ENCODE data around the gene FBXO42.

The FBXO42 gene

DNA sequence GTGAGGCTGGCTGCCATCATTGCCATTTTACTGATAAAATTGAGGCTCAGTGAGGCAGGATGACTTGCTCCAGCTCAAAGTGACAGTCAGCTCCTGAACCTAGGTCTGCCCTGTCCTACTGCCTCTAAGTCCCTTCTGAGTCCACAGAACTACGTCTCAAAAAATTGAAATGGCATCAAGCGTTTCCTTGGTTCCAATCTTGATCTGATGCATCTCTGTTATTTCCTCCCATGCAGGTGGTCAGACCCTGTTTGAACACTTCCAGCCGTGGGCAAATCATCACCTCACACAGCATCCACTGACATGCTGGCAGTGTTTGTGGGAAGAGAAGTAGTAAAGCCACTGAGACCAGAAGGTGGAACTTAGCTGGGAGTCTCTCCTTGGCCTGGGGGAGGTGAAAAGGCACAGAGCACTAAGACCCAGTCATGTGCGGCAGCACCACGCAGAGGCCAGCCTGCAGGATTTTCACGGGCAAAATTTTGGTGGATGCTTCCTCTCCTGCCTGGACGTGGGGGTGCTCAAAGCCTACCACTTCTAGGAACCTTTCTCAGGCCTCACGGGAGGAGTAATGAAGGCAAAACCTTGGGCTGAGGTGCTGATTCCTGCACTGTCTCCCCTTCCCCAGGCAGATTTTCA is 107.5 kb downstream of the FBXO42 start:
- no peak for FAIRE-seq

DNA sequence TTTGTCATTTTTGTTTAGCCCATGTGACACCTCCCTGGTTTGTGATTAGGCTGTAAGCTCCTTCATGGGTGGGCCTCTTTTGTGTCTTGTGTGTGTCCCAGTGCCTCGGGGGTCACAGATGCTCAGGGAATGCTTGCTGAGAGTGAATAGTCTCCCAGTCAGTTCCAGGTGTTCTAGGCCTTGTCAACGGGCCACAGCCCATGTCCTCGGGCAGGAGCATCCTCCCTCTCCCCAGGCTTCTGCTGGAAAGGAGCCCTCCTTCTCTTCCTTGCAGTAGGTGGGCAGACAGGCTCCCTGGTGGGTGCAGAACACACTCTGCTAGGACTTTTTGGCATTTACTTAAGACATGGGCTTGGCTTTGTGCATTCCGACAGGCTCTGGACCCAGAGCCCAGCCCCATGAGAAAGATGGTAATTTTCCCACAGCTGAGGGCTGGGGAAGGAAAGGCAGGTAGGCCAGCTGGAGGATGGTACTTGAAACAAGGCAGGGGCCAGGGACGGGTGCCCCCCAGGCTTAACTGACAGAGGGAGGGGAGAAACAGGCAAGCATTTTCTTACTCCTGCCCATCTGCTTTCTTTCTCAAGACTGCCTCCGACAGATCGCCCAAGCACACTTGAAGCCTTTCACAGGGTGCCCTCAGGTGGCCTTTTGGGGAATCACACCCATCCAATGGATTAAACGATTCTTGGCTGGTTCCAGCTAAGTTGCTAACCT is 108.2 kb downstream of the FBXO42 start:
- FAIRE-seq, result no peak
- peak; percentile 71 for DNase-seq (ENCODE audit: insufficient read length, low spot score)

More for the DNA sequence above, 107.5 kb downstream of the FBXO42 start:
- DNase-seq (ENCODE audit: insufficient read length, low spot score), result no peak

DNA sequence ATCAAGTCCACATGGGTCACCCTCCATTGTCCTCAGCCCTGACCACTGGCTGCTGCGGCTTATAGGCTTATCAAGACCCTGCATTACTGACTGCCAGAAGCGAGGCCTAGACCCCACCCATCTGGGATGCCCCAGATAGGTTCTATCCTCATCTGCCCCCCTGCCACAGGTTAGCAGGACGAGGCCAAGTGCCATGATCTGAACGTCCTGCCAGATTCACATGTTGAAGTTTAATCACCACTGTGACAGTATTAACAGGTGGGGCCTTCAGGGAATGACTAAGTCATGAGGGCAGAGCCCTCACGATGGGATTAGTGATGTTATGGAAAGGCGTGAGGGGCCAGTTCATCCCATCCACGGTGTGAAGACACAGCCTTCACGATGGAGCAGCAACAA is 109.1 kb downstream of the FBXO42 start:
- FAIRE-seq (no peak), DNase-seq (ENCODE audit: insufficient read length, low spot score) (no peak)

DNA sequence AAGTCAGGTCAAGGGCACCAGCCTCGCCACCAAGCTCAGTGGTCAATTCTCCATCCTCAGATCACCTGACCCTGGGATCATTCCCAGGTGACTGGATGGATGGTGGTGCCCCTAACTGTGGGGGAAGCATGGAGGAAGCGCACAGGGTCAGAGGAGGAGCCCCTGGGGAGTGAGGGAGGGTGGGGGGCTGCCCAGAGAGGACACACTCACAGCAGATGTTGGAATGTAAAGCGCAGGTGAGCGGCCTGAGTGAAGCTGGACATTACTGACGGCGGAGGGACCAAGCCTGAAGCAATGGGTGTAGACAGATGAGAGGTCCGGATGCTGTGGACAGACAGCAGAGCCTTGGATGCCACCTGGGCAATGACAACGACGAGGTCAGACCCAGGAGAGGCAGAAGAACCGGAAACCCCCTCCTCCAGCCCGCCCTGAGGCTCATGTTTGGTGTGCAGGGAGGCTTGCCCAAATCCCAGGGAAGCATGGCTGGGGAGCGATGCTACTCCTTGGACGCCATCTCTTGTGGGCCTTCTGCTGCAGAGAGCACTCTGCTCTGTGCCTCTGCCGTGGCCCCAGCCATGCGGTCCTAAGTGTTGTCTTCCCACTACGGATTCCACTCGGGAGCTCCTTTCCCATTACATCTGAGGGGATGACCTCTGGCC is 109.6 kb downstream of the FBXO42 start:
- FAIRE-seq (no peak), DNase-seq (ENCODE audit: insufficient read length, low spot score) (no peak)

DNA sequence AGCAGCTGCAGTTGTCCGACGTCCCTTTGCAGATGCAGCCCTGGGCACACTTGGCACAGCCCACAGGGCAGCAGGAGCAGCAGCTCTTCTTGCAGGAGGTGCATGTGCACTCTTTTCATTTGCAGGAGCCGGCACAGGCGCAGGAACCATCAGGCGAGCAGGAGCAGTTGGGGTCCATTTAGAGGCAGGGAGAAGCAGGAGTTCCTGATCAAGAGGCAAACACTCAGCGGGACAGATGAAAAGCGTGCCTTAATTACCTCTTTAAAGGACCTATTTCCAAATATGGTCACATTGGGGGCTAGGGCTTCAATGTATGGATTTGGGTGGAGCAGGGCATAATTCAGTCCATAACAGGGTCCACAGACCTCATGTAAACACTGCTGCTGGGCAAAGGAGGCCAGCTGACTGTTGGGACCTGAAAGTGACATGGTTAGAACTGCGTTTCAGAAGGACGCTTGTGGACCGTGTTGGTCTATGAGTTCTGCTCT is 111.0 kb downstream of the FBXO42 start:
- no peak for FAIRE-seq
- DNase-seq (ENCODE audit: insufficient read length, low spot score), result no peak

DNA sequence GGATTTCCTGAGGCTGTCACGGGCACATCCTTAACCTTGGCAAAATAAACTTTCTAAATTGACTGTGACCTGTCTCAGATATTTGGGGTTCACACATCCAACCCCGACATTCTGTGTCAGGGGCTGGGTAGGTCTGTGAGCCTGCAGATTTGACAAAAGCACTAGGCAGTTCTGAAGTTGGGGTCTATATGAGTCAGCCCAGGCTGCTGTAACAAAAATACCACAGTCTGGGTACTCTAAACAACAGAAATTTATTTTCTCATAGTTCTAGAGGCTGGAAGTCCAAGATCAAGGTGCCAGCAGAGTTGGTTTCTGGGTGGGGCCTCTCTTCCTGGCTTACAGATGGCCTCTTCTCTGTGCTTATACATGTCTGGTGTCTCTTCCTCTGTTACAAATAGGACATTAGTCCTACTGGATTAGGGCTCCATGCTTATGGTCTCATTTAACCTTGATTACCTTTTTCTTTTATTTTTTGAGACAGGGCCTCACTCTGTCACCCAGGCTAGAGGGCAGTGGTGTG is 112.2 kb downstream of the FBXO42 start:
- FAIRE-seq, result no peak
- DNase-seq (ENCODE audit: insufficient read length, low spot score), result no peak

DNA sequence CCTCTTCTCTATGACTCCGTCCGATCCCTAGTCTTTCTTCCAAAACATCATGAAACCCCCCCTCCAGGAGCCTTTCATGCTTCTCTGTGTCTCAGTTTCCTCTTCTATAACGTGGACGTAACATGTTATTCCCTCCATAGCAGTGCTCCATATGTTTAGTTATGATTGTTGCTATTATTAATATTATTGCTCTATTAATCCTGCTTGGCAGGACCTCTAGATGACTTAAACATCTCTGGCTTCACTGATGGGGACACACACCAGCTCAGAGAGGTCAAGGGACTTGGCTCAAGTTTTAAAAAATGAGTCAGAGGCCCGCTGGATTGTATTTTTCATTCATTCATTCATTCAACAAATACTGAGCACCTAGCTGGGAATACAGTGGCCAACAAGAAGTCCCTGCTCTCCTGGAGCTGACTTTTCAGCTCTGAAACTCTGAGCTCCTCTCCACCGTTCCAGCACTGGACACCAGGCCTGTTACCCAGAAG is 114.9 kb downstream of the FBXO42 start:
- no peak for DNase-seq (ENCODE audit: insufficient read length, low spot score)
- no peak for FAIRE-seq

DNA sequence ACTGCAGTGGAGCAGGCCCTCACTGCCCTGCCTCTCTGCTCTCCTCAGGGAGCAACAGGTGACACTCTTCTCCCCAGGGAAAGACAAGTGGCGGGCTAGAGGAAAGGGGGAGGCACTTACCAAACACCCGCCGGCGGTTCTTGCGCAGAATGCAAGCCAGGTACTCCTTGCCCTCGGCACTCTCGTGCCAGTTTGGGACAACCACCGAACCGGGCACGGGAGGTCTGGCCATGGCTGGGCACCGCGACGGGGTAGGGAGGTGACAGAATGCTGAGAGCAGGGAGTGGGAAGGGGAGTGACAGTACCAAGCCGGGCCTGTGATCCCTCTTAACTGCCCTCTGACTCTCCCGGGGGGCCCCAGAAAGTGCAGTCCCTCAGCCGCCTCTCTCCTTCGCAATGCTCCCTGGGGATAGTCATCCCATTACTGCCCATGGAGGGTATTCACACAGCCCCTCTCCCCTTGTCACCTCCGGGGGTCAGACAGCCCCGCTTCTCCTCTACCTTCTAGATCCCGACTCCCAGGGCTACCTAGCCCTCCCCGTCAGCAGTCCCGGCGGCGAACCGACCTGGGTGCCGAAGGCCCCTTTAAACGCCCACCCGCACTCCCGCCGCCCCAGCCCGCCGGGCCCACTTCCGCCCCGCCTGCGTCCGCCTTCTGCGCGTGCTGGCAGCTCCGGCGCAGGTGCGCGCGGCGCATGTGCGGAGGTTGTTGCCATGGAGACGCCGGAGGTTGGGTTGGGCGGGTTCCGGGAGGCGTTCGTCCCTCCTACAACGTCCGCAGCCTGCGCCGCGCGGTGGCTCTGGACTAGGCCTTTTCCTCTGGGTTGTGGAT is 115.6 kb downstream of the FBXO42 start, which contains the start of gene CPLANE2:
CPLANE2 (minus strand) TSS at position 673 of the 832 bp plus-strand sequence; CDS start at position 232, 441 bp downstream.
- FAIRE-seq (peak; percentile 51), DNase-seq (ENCODE audit: insufficient read length, low spot score) (peak; percentile 86)

DNA sequence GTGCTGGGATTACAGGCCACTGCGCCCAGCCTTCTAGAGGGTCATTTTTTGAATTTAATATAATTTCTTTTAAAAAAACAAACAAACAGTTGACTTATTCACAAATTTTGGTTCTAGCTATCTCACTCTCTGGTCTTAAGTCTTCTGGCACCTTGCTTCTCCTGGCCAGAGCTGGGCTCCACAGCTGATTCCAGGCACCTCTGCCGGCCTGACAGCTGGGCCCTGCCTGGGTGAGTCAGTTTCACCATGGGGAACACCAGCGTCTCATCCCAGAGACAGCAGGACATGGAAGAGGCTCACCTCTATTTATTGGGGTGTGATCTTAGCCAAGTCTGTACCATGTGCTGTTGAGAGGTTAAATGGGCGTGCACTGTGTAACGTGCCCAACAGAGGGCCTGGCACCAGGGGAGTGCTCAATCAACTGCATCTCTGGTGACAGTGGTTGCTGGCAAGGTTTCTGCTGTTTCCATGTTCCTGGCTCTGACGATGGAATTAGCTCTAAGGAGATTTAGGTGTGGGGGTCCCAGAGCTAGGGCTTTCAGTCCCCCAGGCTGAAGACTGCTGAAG is 116.3 kb downstream of the FBXO42 start:
- FAIRE-seq, result peak; percentile 82
- peak; percentile 56 for DNase-seq (ENCODE audit: insufficient read length, low spot score)

DNA sequence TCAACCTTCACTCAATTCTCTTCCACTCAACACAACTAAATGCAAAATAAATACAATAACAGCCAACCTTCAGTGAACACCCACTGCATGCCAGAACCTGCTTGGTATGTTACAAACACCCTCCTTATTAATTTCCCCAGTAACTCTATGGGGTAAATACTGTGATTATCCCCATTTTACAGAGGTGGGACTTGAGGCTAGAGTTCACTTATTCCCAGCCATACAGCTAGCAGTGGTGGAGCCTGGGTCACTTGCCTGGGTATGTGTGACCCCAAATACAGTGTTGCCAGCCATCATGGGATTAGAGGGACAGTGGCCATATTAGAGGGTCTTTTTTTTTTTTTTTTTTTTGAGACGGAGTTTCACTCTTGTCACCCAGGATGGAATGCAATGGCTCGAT is 116.9 kb downstream of the FBXO42 start:
- DNase-seq (ENCODE audit: insufficient read length, low spot score) (no peak), FAIRE-seq (no peak)

DNA sequence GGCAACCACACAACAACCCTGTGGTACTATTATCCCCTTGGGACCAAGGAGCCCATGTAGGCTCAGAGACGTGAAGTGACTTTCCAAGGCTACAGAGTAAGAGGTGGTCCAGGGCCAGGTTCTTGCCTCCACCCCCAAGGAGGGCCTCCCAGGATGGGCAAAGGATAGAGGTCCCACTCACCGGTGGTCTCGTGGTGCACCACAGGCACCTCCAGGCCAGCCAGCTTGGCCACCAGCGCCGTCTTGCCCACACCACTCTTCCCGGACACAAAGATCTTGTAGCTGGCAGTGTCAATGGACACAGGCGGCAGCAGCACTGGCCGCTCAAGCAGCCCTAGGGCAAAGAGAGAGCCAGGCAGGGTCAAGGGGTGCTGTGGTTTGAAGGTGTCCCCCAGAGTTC is 118.8 kb downstream of the FBXO42 start:
- FAIRE-seq (no peak), DNase-seq (ENCODE audit: insufficient read length, low spot score) (no peak)

DNA sequence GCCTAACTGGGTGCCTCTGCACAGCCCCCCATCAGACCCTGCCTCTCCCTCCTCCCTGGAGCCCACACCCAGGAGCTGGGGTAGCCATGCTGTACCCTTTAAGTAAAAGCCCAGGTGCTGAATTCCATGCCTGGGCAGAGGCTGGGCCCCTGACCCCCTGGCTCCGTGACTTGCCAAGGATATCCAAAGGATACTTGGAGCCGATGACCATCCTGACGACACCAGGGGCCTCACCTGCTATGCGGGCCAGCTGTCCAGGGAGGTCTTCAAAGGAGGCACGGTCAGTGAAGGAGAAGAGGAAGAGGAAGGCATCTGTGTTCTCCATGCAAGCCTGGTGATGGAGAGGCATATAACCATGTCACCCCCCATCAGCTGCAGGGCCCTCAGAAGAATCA is 120.0 kb downstream of the FBXO42 start:
- DNase-seq (ENCODE audit: insufficient read length, low spot score) (no peak), FAIRE-seq (no peak)

DNA sequence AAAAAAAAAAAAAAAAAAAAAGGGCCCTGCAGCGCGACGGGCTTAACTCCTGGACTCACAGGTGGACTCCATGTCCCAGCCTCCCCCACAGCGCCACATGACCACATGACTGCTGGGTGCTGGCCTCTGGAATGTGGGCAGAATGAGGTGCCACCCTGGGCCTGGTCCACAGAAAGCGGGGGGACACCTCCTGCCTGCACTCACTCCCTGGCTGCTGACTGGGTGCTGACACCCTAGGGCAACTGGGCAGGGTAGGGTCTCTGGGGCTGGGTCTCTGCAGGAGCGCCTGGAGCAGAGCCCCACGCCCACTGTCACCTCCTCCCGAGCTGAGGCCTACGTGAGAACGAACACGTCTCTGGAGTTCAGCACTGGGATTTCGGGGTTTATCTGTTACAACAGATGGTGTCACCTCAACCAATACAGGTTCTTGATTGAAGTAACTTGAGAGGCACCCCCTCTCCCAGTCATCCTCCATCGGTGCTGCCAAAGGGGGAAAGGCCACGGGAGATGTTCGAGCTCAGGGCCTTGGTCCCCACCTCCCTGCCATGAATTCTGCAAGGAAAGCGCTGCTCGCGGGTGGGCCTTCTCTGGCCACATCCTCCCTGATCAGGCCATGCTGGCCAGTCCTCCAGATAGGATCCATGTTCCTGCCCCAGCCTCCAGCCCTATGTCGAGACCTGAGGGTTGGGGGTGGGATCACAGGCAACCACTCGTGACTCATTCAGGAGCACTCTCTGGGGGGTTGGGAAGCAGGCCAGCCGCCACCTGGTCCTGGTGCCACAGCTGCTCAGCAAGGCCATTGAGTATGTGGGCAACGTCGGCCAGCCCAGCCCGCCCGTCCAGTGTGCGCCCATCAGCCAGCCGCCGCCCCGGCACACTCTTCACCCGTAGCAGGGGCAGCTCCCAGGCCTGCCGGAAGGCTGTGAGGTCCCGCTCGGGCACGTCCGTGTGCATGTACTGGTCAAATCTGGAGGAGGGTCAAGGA is 120.7 kb downstream of the FBXO42 start:
- FAIRE-seq (no peak), DNase-seq (ENCODE audit: insufficient read length, low spot score) (no peak)

DNA sequence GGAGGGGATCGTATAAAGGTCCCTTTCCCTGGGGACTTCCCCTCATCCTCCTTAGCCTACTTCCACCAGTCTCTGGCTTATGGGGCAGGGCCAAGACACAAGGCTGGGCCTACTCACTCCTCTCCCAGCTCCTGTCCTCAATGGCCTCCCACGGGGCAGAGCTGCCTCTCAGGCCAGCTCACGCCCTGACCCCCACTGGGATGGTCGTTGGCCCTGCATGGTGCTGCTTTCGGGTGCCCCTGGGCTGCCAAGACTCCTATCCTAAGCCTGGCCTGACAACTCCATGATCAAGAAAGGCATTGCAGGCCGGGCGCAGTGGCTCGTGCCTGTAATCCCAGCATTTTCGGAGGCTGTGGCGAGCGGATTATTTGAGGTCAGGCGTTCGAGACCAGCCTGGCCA is 121.5 kb downstream of the FBXO42 start:
- no peak for FAIRE-seq
- DNase-seq (ENCODE audit: insufficient read length, low spot score), result no peak

DNA sequence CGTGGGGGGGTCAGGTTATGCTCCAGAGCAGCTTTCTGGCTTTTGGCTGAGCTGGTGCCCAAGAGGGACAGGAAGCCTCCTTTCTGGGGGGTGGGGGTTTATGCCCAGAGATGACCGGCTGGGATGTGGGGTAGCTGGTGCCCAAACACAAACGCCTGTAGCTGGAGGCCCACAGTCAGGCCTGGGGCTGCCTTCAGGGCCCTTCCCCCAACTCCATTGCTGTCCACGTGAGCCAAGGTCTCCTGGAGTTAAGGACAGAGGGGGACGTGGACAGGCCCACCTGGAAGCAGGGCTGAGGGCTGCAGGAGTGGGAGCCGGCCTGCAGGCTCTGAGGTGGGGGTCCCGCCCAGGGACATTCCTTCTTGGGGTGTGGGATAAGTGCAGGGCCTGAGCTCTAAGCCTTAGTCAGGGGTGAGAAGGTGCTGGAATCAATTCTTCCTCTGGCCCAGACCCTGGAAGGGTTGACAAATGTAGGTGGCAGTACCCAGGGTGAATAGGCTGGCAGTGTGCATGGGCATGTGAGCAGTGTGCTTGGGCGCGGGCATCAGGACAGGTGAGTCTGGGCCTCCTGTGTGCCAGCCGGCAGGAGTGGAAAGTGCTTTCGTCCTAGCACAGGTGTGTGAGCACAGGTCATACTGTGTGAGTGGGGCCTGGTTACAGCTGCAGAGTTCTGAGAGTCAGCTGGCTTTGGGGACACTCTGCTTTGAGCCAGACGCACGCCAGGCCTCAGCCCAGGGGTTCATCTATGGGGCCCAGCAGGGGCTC is 122.1 kb downstream of the FBXO42 start:
- no peak for FAIRE-seq
- no peak for DNase-seq (ENCODE audit: insufficient read length, low spot score)

DNA sequence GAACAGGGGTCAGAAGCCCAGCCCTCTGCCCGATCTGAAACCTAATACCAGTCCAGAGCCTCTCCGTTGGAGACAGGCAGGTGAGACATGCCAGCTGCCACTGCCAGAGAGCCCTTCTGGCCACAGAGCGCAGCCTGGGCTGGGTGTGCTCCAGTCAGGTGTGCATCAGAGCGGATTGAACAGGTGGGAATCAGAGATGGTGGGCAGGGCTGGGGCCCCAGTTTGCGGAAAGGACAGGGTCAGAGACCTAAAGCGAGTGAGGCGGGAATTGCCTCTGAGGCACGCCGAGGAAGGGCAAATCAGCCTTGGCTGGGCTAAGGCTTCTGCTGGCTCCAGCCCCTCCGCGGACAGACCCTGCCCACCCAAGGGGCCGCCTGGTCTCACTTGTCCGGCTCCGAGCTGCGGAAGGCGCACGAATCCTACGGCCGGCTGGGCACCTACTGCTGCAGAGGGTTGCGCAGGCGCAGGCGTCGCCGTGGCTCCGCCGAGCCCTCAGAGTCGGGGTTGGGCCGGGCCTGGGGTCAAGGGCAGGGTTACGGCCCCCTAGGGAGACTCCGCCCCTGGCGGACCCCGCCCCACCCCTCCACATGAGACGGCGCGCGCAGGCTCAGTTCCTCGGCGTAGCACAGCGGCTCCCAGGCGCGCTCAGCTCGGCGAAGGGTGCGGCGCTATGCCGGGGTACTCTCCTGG is 125.6 kb downstream of the FBXO42 start:
- FAIRE-seq (no peak), DNase-seq (ENCODE audit: insufficient read length, low spot score) (no peak)

DNA sequence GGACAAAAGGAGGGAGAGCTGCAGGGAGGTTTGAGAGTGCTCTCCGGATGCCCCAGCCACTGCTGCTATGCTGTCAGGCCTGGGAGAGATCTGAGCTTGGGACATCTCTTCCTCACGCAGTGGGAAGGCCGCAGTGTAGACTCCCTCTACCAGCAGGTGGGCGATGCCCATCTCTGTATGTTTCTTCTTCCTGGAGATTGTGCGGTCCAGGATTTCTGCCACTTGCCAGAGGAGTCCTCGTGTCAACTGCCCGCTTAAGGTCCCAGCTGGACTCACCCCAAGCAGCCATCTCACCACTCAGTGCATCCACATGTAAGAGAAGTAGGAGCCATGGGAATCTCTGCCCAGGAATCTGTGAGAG is 126.2 kb downstream of the FBXO42 start:
- FAIRE-seq, result no peak

DNA sequence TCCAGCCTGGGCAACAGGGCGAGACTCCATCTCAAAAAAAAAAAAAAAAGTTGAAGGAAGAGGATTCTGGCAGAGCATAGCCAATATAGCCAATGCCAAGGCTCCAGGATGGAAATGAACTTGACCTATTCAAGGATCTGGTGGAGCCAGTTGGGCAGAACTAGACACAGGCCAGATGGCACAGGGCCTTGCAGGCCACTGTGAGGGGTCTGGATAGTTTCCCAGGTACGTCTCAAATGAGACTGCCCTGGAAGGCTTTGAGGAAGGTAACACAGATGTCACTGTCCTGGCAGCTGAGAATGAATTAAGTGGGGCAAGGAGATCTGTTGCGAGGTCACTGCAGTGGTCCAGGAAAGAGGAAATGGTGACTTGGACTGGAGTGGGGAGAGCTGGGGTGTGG is 127.8 kb downstream of the FBXO42 start:
- DNase-seq (ENCODE audit: insufficient read length, low spot score), result no peak

More for the DNA sequence above, 126.2 kb downstream of the FBXO42 start:
- DNase-seq (ENCODE audit: insufficient read length, low spot score), result no peak

More for the DNA sequence above, 127.8 kb downstream of the FBXO42 start:
- FAIRE-seq, result no peak

All from HTR-8/SVneo (cell line).